Neural cell (in vitro differentiated cells): ENCODE measurements around the gene RAD51B. TPM values are rescaled to one million over a fixed set of nuclear protein-coding genes. Genes with fewer than 3 reads are reported as not detected.

Source experiments
- H2AFZ ChIP-seq: fragments of 200-600, 300-800 bp; sonication (generic), shearing (Covaris generic); 2 replicates; pipeline ENCODE4 v1.6.0; 2014; ENCODE audit warnings: low read depth, mild to moderate bottlenecking, antibody characterized with exemption, low read length, moderate library complexity
- H3F3A ChIP-seq: fragments of 200-600 bp; shearing (Covaris generic); 2 replicates; pipeline ENCODE4 v1.6.1; 2016; ENCODE audit warnings: mild to moderate bottlenecking, moderate library complexity, mixed read lengths, antibody characterized with exemption, low read length; ENCODE audit not compliant: insufficient read depth, poor library complexity, severe bottlenecking
- H3K27ac ChIP-seq: fragments of 200-600, 300-800 bp; sonication (generic), shearing (Covaris generic); 2 replicates; pipeline ENCODE4 v1.5.1; 2014; ENCODE audit warnings: mild to moderate bottlenecking, low read length, moderate library complexity
- H3K27me3 ChIP-seq: fragments of 300-800, 200-600 bp; sonication (generic), shearing (Covaris generic); 2 replicates; pipeline ENCODE4 v1.6.0; 2014; ENCODE audit warnings: mild to moderate bottlenecking, low read depth, low read length, moderate library complexity; ENCODE audit not compliant: insufficient read depth
- H3K36me3 ChIP-seq: fragments of 300-800, 200-600 bp; sonication (generic), shearing (Covaris generic); 2 replicates; pipeline ENCODE4 v1.5.1; 2014; ENCODE audit warnings: mild to moderate bottlenecking, antibody characterized with exemption, low read length, moderate library complexity; ENCODE audit not compliant: insufficient read depth
- H3K4me2 ChIP-seq: fragments of 300-800, 200-600 bp; sonication (generic), shearing (Covaris generic); 2 replicates; pipeline ENCODE4 v1.6.0; 2014; ENCODE audit warnings: mild to moderate bottlenecking, low read length
- H3K4me3 ChIP-seq: fragments of 300-800, 200-600 bp; sonication (generic), shearing (Covaris generic); 2 replicates; pipeline ENCODE4 v1.5.1; 2014; ENCODE audit warnings: mild to moderate bottlenecking, low read length, moderate library complexity
- H3K79me2 ChIP-seq: fragments of 200-600 bp; shearing (Covaris generic); replicated peaks from 2 replicates; pipeline ENCODE4 v1.6.0; 2014; ENCODE audit warnings: mild to moderate bottlenecking, low read length, moderate library complexity; ENCODE audit not compliant: insufficient read depth
- H3K9ac ChIP-seq: fragments of 300-800, 200-600 bp; sonication (generic), shearing (Covaris generic); 2 replicates; pipeline ENCODE4 v1.6.1; 2016; ENCODE audit warnings: mild to moderate bottlenecking, low read length, mixed read lengths
- H3K9me2 ChIP-seq: fragments of 200-600 bp; shearing (Covaris generic); 2 replicates; pipeline ENCODE4 v1.6.1; 2016; ENCODE audit warnings: mild to moderate bottlenecking, low read length, mixed read lengths; ENCODE audit not compliant: insufficient read depth
- H3K9me3 ChIP-seq: fragments of 200-600, 300-800 bp; sonication (generic), shearing (Covaris generic); 2 replicates; pipeline ENCODE4 v1.6.1; 2016; ENCODE audit warnings: mild to moderate bottlenecking, mixed run types, low read length, moderate library complexity, mixed read lengths
- H4K20me1 ChIP-seq: fragments of 200-600 bp; shearing (Covaris generic); 2 replicates; pipeline ENCODE4 v1.6.1; 2016; ENCODE audit warnings: mild to moderate bottlenecking, mixed run types; ENCODE audit not compliant: insufficient read depth
- EP300 ChIP-seq: fragments of 450-650 bp; conservative IDR thresholded peaks from 2 replicates; pipeline ENCODE4 v1.6.1; 2014; ENCODE audit warnings: antibody characterized with exemption, mild to moderate bottlenecking, moderate library complexity; ENCODE audit not compliant: poor library complexity, severe bottlenecking
- EZH2 ChIP-seq: fragments of 200-600, 300-800 bp; shearing (Covaris generic), sonication (generic); IDR thresholded peaks from 2 replicates; pipeline ENCODE4 v1.6.1; 2014; ENCODE audit warnings: antibody characterized with exemption, low read length, borderline replicate concordance, mild to moderate bottlenecking; ENCODE audit not compliant: insufficient read depth, poor library complexity, severe bottlenecking
- MXI1 ChIP-seq: fragments of 450-650 bp; conservative IDR thresholded peaks from 2 replicates; pipeline ENCODE4 v1.6.1; 2014; ENCODE audit warnings: antibody characterized with exemption, mild to moderate bottlenecking; ENCODE audit not compliant: poor library complexity, severe bottlenecking
- POLR2AphosphoS5 ChIP-seq: IDR thresholded peaks from 2 replicates; pipeline ENCODE4 v1.6.1; 2012
- RAD21 ChIP-seq: fragments of 450-650 bp; conservative IDR thresholded peaks from 2 replicates; pipeline ENCODE4 v1.6.1; 2014; ENCODE audit warnings: antibody characterized with exemption, mild to moderate bottlenecking, moderate library complexity
- SMC3 ChIP-seq: fragments of 450-650 bp; conservative IDR thresholded peaks from 2 replicates; pipeline ENCODE4 v1.6.1; 2014; ENCODE audit warnings: antibody characterized with exemption, mild to moderate bottlenecking, moderate library complexity; ENCODE audit not compliant: poor library complexity
- TAF1 ChIP-seq: IDR thresholded peaks from 2 replicates; pipeline ENCODE4 v1.6.1; 2012; ENCODE audit warnings: low read depth
- polyA plus RNA-seq: library from polyadenylated mRNA; depleted of rRNA; stranded (reverse); fragments of >200 nt; gene quantifications from 2 replicates; pipeline ENCODE4 v1.2.3, GENCODE V29; 2014
- TF ChIP-seq, protein P1 (sequence below): IDR thresholded peaks from 2 replicates; pipeline ENCODE4 v1.6.1; 2012; ENCODE audit warnings: borderline replicate concordance
- TF ChIP-seq, protein P2 (sequence below): fragments of 450-650 bp; IDR thresholded peaks from 2 replicates; pipeline ENCODE4 v1.5.1; 2014; ENCODE audit warnings: antibody characterized with exemption, mild to moderate bottlenecking, moderate library complexity; ENCODE audit not compliant: poor library complexity, severe bottlenecking

Gene RAD51B
- polyA plus RNA-seq, 1 donor from 2014 or later, result 3.1 TPM

DNA sequence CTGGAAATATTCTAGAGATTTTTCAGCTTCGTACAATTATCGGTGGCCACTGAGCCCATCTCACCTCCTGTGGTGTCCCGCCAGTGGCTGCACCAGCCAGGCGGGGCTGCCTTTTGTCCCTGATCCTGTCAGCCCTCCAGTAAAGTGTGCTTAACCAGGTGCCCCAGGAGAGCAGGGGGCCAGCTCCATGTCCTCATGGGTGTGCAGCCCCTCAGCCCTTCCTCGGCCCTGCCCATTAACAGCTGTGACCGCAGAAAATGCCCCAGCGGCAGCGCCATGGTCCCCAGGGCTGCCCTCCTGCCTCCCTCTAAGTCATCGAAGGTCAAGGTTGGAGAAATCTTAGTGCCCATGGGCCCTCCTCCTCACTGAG is 784.8 kb downstream of the RAD51B start:
- no peaks in the 10 kb centered on the region for H3K9me3 ChIP-seq
- TF ChIP-seq EZH2 (no peak), MXI1 (no peak), EP300 (no peak), POLR2AphosphoS5 (no peak), SMC3 (no peak), TAF1 (no peak), RAD21 (no peak)
- TF ChIP-seq, protein P1, sequence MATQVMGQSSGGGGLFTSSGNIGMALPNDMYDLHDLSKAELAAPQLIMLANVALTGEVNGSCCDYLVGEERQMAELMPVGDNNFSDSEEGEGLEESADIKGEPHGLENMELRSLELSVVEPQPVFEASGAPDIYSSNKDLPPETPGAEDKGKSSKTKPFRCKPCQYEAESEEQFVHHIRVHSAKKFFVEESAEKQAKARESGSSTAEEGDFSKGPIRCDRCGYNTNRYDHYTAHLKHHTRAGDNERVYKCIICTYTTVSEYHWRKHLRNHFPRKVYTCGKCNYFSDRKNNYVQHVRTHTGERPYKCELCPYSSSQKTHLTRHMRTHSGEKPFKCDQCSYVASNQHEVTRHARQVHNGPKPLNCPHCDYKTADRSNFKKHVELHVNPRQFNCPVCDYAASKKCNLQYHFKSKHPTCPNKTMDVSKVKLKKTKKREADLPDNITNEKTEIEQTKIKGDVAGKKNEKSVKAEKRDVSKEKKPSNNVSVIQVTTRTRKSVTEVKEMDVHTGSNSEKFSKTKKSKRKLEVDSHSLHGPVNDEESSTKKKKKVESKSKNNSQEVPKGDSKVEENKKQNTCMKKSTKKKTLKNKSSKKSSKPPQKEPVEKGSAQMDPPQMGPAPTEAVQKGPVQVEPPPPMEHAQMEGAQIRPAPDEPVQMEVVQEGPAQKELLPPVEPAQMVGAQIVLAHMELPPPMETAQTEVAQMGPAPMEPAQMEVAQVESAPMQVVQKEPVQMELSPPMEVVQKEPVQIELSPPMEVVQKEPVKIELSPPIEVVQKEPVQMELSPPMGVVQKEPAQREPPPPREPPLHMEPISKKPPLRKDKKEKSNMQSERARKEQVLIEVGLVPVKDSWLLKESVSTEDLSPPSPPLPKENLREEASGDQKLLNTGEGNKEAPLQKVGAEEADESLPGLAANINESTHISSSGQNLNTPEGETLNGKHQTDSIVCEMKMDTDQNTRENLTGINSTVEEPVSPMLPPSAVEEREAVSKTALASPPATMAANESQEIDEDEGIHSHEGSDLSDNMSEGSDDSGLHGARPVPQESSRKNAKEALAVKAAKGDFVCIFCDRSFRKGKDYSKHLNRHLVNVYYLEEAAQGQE, result no peak
- TF ChIP-seq, protein P2, sequence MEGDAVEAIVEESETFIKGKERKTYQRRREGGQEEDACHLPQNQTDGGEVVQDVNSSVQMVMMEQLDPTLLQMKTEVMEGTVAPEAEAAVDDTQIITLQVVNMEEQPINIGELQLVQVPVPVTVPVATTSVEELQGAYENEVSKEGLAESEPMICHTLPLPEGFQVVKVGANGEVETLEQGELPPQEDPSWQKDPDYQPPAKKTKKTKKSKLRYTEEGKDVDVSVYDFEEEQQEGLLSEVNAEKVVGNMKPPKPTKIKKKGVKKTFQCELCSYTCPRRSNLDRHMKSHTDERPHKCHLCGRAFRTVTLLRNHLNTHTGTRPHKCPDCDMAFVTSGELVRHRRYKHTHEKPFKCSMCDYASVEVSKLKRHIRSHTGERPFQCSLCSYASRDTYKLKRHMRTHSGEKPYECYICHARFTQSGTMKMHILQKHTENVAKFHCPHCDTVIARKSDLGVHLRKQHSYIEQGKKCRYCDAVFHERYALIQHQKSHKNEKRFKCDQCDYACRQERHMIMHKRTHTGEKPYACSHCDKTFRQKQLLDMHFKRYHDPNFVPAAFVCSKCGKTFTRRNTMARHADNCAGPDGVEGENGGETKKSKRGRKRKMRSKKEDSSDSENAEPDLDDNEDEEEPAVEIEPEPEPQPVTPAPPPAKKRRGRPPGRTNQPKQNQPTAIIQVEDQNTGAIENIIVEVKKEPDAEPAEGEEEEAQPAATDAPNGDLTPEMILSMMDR, result no peak
- H3K9ac ChIP-seq, result no peak overlapping the region
- H3K4me3 ChIP-seq, result no peak overlapping the region
- no peaks in the 10 kb centered on the region for H3K79me2 ChIP-seq
- no peaks in the 10 kb centered on the region for H4K20me1 ChIP-seq
- H3K9me2 ChIP-seq, result no peaks in the 10 kb centered on the region
- H3K27ac ChIP-seq, result no peak overlapping the region
- H3K36me3 ChIP-seq, result no peaks in the 10 kb centered on the region
- H3F3A ChIP-seq, result no peaks in the 10 kb centered on the region
- no peak overlapping the region for H3K4me2 ChIP-seq
- H3K27me3 ChIP-seq, result no peaks in the 10 kb centered on the region
- no peak overlapping the region for H2AFZ ChIP-seq

DNA sequence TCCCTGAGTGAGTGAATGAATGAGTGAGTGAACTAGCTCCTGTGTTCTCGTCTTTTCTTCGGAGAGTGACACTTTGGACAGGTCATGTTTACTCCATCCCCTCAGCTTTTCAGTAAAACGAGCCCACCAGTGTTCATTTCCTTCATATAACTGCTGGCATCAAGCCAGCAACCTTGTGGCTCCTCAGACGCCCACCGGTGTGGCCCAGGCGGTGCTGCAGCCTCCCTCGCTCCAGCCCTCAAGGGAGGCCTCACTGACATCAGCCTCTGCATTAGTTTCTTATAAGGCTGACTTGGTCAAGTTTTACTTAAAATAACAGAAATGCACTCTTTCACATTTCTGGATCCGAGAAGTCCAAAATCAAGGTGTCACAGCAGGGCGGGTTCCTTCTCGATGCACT is 785.2 kb downstream of the RAD51B start:
- no peak overlapping the region for H3K27ac ChIP-seq
- no peaks in the 10 kb centered on the region for H3K9me3 ChIP-seq
- no peaks in the 10 kb centered on the region for H3F3A ChIP-seq
- H4K20me1 ChIP-seq, result no peaks in the 10 kb centered on the region
- no peaks in the 10 kb centered on the region for H3K27me3 ChIP-seq
- H3K4me2 ChIP-seq, result no peak overlapping the region
- no peaks in the 10 kb centered on the region for H3K79me2 ChIP-seq
- no peak for TF ChIP-seq RAD21
- TF ChIP-seq, protein P1, result no peak
- H3K4me3 ChIP-seq, result no peak overlapping the region
- H3K9me2 ChIP-seq, result no peaks in the 10 kb centered on the region
- no peak overlapping the region for H2AFZ ChIP-seq
- H3K9ac ChIP-seq, result no peak overlapping the region
- H3K36me3 ChIP-seq, result no peaks in the 10 kb centered on the region
